Measurements from ENCODE around the gene UFL1.
"Not testable (repeated sequence)": the region's sequence is repeated elsewhere in the genome, so short reads cannot be mapped to it uniquely, and the experiment has no call there.

Gene UFL1

DNA sequence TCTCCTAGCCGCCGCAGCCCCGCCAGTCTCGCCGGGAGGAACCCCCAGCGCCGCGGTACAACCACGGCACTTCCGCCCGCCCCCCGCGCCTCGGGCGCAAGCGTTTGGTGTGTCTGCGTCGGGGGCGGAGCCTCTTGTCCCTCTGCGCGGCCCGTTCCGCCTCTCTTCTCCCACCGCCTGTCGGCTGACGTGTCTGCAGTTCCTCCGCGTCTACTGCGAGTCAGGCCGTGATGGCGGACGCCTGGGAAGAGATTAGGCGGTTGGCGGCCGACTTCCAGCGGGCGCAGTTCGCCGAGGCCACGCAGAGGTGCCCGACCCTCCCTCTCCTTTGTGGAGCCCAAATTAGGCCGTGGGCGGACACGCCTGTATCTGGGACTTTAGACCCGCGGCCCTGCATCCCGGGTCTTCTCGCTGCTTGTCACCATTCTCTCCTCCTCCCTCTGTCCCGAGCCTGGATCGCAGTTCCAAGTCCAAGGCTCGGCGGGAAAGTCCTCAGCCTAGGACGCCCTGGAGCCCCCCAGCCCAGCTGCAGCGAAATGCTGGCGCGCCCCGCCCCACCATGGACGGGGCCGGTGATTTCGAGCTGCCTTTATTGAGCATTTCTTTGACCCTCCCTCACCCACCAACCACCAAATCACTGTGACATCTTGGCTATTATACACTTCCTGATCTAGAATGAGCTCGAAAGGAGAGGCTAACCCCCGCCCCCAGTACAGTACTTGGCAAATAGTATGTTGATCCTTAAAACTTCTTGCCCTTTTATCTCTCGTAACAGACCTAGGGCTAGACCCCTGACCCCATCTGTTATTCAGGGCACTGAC is at the start of gene UFL1:
Gene UFL1 (plus strand): TSS at position 163 of the 821 bp plus-strand sequence. CDS start 68 bp downstream, at position 231.
- peaks cover 20% of the 10 kb centered on the region for H3K36me3 ChIP-seq (ENCODE audit: insufficient read depth, low read length)
- peak within 1 kb of the TSS; percentile 90 for H3K4me3 ChIP-seq (ENCODE audit: low read length)
- H3K9me3 ChIP-seq (ENCODE audit: low read length) = no peaks in the 10 kb centered on the region
- no peaks in the 10 kb centered on the region for H3K27me3 ChIP-seq (ENCODE audit: insufficient read depth, low read length)
- peaks cover 20% of the 10 kb centered on the region for H3K4me1 ChIP-seq (ENCODE audit: insufficient read depth, low read length)
- H2AFZ ChIP-seq (ENCODE audit: low read depth, low read length) = peak within 1 kb of the TSS; percentile 92

DNA sequence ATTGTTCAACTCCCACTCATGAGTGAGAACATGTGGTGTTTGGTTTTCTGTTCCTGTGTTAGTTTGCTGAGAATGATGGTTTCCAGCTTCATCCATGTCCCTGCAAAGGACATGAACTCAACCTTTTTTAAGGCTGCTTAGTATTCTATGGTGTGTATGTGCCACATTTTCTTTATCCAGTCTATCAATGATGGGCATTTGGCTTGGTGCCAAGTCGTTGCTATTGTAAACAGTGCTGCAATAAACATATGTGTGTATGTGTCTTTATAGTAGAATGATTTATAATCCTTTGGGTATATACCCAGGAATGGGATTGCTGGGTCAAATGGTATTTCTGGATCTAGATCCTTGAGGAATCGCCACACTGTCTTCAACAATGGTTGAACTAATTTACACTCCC is 49.3 kb upstream of the UFL1 start:
- not testable (repeated sequence) for H3K9me3 ChIP-seq (ENCODE audit: low read length); H2AFZ ChIP-seq (ENCODE audit: low read depth, low read length); H3K4me3 ChIP-seq (ENCODE audit: low read length); H3K4me1 ChIP-seq (ENCODE audit: insufficient read depth, low read length); H3K36me3 ChIP-seq (ENCODE audit: insufficient read depth, low read length); H3K27me3 ChIP-seq (ENCODE audit: insufficient read depth, low read length)

DNA sequence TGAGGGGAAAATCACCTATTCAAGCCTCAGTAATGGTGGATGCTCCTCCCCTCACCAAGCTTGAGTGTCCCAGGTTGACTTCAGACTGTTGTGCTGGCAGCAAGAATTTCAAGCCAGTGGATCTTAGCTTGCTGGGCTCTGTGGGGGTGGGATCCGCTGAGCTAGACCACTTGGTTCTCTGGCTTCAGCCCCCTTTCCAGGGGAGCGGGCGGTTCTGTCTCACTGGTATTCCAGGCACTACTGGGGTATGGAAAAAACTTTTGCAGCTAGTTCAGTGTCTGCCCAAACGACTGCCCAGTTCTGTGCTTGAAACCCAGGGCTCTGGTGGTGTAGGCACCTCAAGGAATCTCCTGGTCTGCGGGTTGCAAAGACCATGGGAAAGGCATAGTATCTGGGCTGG is 42.9 kb upstream of the UFL1 start:
- no peak overlapping the region for H2AFZ ChIP-seq (ENCODE audit: low read depth, low read length)
- H3K9me3 ChIP-seq (ENCODE audit: low read length) = no peaks in the 10 kb centered on the region
- no peaks in the 10 kb centered on the region for H3K27me3 ChIP-seq (ENCODE audit: insufficient read depth, low read length)
- H3K36me3 ChIP-seq (ENCODE audit: insufficient read depth, low read length) = no peaks in the 10 kb centered on the region
- no peaks in the 10 kb centered on the region for H3K4me1 ChIP-seq (ENCODE audit: insufficient read depth, low read length)
- no peak overlapping the region for H3K4me3 ChIP-seq (ENCODE audit: low read length)

DNA sequence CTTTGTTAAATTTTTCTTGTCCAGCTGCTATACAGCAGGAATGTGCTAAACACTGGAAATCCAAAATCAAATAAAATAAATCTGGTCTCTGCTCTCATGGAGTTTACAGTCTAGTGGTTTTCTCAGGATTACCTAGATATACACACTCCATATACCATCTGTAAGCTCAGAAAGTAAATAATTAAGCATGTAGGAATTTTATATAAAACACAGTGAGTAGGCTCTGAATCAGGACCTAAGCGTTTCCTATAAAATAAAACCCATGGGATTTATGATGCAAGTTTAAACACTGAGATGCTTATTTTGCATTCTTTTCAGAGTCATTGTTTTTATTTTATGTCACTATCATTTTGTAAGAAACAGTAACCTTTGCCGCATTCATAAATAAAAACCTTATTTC is 29.7 kb upstream of the UFL1 start:
- no peak overlapping the region for H3K4me3 ChIP-seq (ENCODE audit: low read length)
- H2AFZ ChIP-seq (ENCODE audit: low read depth, low read length) = no peak overlapping the region
- peaks cover 6% of the 10 kb centered on the region for H3K9me3 ChIP-seq (ENCODE audit: low read length)
- no peaks in the 10 kb centered on the region for H3K4me1 ChIP-seq (ENCODE audit: insufficient read depth, low read length)
- H3K27me3 ChIP-seq (ENCODE audit: insufficient read depth, low read length) = no peaks in the 10 kb centered on the region
- H3K36me3 ChIP-seq (ENCODE audit: insufficient read depth, low read length) = no peaks in the 10 kb centered on the region

DNA sequence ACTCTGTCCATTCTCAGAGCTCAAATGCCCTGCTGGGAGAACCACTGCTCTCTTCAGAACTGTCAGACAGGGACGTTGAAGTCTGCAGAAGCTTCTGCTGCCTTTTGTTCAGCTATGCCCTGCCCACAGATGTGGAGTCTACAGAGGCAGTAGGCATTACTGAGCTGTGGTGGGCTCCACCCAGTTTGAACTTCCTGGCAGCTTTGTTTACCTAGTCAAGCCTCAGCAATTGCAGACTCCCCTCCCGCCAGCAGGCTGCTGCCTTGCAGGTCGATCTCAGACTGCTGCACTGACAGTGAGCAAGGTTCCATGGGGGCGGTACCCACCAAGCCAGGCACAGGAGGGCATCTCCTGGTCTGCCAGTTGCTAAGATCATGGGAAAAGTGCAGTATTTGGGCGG is 21.8 kb upstream of the UFL1 start:
- Histone ChIP-seq H3K27me3 (ENCODE audit: insufficient read depth, low read length) (no peaks in the 10 kb centered on the region), H3K9me3 (ENCODE audit: low read length) (peaks cover 6% of the 10 kb centered on the region), H2AFZ (ENCODE audit: low read depth, low read length) (no peak overlapping the region), H3K4me3 (ENCODE audit: low read length) (no peak overlapping the region), H3K36me3 (ENCODE audit: insufficient read depth, low read length) (no peaks in the 10 kb centered on the region), H3K4me1 (ENCODE audit: insufficient read depth, low read length) (no peaks in the 10 kb centered on the region)

DNA sequence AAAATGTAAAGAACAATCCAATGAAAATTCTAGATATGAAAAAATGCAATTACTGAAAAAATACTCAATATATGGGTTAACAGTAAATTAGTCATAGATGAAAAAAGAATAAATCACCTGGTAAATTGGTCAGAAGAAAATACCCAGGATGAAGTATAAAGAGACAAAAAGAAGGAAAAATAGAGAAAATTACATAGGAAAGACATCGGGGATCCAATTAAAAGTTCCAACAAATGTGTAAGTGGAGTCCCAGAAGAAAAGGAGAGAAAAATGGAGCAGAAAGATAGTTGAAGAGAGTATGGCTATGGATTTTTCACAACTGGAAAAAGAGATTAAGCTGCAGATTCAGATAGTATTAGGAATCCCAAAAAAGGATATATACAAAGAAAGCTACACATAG is 18.7 kb upstream of the UFL1 start:
- Histone ChIP-seq H3K4me3 (ENCODE audit: low read length) (no peak overlapping the region), H3K4me1 (ENCODE audit: insufficient read depth, low read length) (no peaks in the 10 kb centered on the region), H3K27me3 (ENCODE audit: insufficient read depth, low read length) (no peaks in the 10 kb centered on the region), H3K36me3 (ENCODE audit: insufficient read depth, low read length) (no peaks in the 10 kb centered on the region), H3K9me3 (ENCODE audit: low read length) (peaks cover 6% of the 10 kb centered on the region), H2AFZ (ENCODE audit: low read depth, low read length) (no peak overlapping the region)

DNA sequence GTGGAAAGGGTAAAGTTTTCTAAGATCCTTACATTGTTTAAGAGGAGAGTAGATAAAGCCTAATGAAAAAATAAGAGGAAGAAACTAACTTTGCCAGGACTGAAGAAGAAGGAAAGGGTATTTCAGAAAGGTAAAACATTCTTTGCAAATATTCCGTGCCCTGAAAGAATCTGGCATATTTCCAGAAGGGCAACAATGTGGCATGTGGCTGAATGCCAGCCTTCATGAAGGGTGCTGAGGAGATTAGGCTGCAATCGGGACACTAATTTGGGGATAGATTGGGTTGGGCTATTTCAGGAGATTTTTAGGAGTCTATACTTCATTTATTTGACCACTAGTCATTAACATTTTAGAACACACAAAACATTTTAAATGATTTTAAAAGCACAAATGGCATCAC is 16.2 kb upstream of the UFL1 start:
- H3K9me3 ChIP-seq (ENCODE audit: low read length) = peaks cover 7% of the 10 kb centered on the region
- H3K36me3 ChIP-seq (ENCODE audit: insufficient read depth, low read length) = no peaks in the 10 kb centered on the region
- no peak overlapping the region for H2AFZ ChIP-seq (ENCODE audit: low read depth, low read length)

DNA sequence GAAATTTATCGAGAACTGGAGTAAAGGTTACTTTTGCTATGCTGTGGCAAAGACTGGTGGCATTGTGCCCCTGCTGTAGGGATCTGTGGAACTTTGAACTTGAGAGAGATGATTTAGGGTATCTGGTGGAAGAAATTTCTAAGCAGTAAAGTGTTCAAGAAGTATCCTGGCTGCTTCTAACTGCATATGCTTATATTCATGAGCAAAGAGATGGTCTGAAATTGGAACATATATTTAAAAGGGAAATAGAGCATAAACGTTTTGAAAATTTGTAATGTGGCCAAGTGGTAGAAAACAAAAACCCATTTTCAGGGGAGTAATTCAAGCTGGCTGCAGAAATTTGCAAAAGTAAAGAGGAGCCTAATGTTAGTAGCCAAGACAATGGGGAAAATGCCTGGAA is 12.3 kb upstream of the UFL1 start:
- peaks cover 7% of the 10 kb centered on the region for H3K9me3 ChIP-seq (ENCODE audit: low read length)

More for the DNA sequence above, 16.2 kb upstream of the UFL1 start:
- H3K4me1 ChIP-seq (ENCODE audit: insufficient read depth, low read length) = no peaks in the 10 kb centered on the region
- H3K4me3 ChIP-seq (ENCODE audit: low read length) = no peak overlapping the region
- H3K27me3 ChIP-seq (ENCODE audit: insufficient read depth, low read length) = no peaks in the 10 kb centered on the region

DNA sequence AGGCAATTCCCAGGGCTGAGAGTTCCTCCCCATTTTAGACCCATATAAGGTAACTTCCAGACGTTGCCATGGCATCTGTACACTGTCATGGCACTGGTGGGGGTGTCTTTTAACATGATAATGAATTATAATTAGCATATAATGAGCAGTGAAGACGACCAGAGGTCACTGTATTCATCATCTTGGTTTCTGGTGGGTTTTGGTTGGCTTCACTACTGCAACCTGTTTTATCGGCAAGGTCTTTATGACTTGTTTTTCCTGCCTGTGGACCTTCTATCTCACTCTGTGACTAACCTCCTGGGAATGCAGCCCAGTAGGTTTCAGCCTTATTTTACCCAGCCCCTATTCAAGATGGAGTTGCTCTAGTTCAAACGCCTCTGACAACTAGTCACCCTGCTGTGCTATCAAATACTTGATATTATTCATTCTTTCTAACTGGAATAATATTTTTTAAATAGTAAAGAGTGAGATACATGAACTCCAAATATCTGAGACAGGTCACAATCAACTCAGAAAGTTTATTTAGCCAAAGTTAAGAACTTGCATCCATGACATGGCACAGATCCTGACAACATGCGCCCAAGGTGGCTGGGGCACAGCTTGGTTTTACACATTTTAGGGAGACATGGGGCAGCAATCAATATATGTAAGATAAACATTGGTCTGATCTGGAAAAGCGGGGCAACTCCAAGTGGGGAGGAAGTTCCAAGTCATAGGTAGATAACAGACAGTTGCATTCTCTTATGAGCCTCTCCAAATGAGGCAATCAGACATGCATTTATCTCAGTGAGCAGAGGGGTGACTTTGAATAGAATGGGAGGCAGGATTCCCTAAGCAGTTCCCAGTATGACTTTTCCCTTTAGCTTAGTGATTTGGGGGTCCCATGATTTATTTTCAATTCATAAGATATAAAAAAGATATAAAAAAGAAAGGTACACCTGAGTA is 1.2 kb upstream of the UFL1 start:
- H3K9me3 ChIP-seq (ENCODE audit: low read length) = no peaks in the 10 kb centered on the region
- H3K36me3 ChIP-seq (ENCODE audit: insufficient read depth, low read length) = peaks cover 8% of the 10 kb centered on the region
- H3K27me3 ChIP-seq (ENCODE audit: insufficient read depth, low read length) = no peaks in the 10 kb centered on the region
- H3K4me1 ChIP-seq (ENCODE audit: insufficient read depth, low read length) = peaks cover 20% of the 10 kb centered on the region
- H3K4me3 ChIP-seq (ENCODE audit: low read length) = peak overlapping the region; percentile 90
- peak overlapping the region; percentile 92 for H2AFZ ChIP-seq (ENCODE audit: low read depth, low read length)

More for the DNA sequence above, 12.3 kb upstream of the UFL1 start:
- no peaks in the 10 kb centered on the region for H3K4me1 ChIP-seq (ENCODE audit: insufficient read depth, low read length)
- H3K27me3 ChIP-seq (ENCODE audit: insufficient read depth, low read length) = no peaks in the 10 kb centered on the region
- H3K4me3 ChIP-seq (ENCODE audit: low read length) = no peak overlapping the region
- peaks cover 8% of the 10 kb centered on the region for H3K36me3 ChIP-seq (ENCODE audit: insufficient read depth, low read length)
- H2AFZ ChIP-seq (ENCODE audit: low read depth, low read length) = no peak overlapping the region

DNA sequence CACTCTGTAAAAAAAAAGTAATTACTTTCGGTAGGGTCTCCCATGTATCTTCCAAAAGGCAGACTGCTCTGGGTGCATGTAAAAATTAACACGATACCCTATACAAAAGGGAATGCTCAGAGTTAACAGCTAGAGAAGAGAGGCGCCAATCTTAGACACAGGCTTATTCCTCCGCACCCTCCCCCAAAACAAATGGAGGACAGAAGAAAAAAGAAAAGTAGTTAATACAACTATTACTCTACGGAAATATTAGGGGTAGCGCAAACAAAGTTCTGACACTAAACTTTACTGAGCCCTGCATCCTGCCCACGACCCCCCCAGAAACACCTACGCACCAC is 331 bp upstream of the UFL1 start:
- H3K4me3 ChIP-seq (ENCODE audit: low read length) = peak overlapping the region; percentile 90

DNA sequence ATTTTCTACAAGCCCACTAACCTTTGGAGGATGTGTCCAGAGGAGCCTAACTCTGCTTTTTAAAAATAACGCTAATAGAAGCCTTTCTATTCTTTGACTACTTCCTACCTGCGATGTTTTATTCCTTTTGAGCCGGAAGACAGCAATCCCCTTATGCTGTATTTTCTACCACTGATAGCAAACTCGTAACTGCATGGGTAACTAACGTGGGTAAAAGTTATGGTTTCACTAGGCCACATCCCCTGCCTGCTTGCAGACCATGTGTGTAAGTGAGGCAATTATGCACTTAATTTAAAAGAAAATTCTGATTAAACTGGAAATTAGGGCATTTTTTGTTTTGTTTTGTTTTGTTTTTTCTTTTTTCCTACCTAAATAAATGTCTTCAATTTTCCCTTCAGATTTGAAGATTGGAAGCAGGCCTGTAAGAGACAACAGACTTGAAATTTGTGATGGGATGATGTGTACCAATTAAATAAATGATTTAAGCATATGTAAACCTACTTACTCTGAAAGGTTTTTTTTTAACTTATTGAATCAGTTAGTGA is 931 bp downstream of the UFL1 start:
- H3K27me3 ChIP-seq (ENCODE audit: insufficient read depth, low read length) = no peaks in the 10 kb centered on the region
- H3K4me1 ChIP-seq (ENCODE audit: insufficient read depth, low read length) = peaks cover 20% of the 10 kb centered on the region
- peak overlapping the region; percentile 90 for H3K4me3 ChIP-seq (ENCODE audit: low read length)
- H3K36me3 ChIP-seq (ENCODE audit: insufficient read depth, low read length) = peaks cover 27% of the 10 kb centered on the region
- H3K9me3 ChIP-seq (ENCODE audit: low read length) = no peaks in the 10 kb centered on the region
- peak overlapping the region; percentile 92 for H2AFZ ChIP-seq (ENCODE audit: low read depth, low read length)

More for the DNA sequence above, 331 bp upstream of the UFL1 start:
- H3K36me3 ChIP-seq (ENCODE audit: insufficient read depth, low read length) = peaks cover 14% of the 10 kb centered on the region
- no peaks in the 10 kb centered on the region for H3K9me3 ChIP-seq (ENCODE audit: low read length)
- no peaks in the 10 kb centered on the region for H3K27me3 ChIP-seq (ENCODE audit: insufficient read depth, low read length)
- peaks cover 20% of the 10 kb centered on the region for H3K4me1 ChIP-seq (ENCODE audit: insufficient read depth, low read length)
- peak overlapping the region; percentile 92 for H2AFZ ChIP-seq (ENCODE audit: low read depth, low read length)

DNA sequence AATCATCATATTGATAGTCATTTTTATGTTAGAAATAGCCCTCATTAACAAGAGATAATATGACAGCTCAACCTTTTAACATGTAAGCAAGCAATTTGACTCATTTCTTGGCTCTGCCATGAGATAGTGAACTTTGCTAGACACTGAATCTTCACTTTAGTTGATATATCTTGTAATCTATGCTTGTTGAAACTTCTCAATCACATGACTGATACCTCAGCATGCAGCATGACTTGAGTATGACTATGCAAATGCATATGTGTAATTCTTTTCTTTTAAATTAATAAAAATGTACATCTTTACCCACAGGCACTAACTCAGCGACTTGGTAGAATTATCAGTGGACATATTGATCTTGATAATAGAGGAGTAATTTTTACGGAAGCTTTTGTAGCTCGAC is 6.6 kb downstream of the UFL1 start:
- Histone ChIP-seq H3K4me1 (ENCODE audit: insufficient read depth, low read length) (peaks cover 4% of the 10 kb centered on the region), H3K4me3 (ENCODE audit: low read length) (no peak overlapping the region), H2AFZ (ENCODE audit: low read depth, low read length) (no peak overlapping the region), H3K27me3 (ENCODE audit: insufficient read depth, low read length) (no peaks in the 10 kb centered on the region), H3K36me3 (ENCODE audit: insufficient read depth, low read length) (peaks cover 79% of the 10 kb centered on the region), H3K9me3 (ENCODE audit: low read length) (peaks cover 8% of the 10 kb centered on the region)

DNA sequence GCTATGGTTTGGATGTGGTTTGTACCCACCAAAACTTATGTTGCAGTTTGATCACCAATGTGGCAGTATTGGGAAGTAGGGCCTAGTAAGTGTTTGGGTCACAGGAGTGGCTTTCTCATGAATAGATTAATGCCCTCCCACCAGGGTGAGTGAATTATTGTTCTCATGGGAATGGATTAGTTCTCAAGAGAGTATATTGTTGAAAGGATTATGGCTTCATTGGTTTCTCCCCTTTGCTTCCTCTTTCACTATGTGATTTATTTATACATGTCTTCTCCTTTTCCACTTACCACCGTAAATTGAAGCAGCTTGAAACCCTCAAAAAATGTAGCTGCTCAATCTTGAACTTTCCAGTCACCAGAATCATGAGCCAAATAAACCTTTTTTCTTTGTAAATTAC is 10.8 kb downstream of the UFL1 start:
- Histone ChIP-seq H3K4me1 (ENCODE audit: insufficient read depth, low read length) (no peaks in the 10 kb centered on the region), H2AFZ (ENCODE audit: low read depth, low read length) (no peak overlapping the region), H3K9me3 (ENCODE audit: low read length) (peaks cover 8% of the 10 kb centered on the region), H3K36me3 (ENCODE audit: insufficient read depth, low read length) (peaks cover 74% of the 10 kb centered on the region), H3K27me3 (ENCODE audit: insufficient read depth, low read length) (no peaks in the 10 kb centered on the region), H3K4me3 (ENCODE audit: low read length) (no peak overlapping the region)
